ENCODE data around the gene LGR5. TPM values are rescaled to one million over a fixed set of nuclear protein-coding genes. Genes with fewer than 3 reads are reported as not detected.
"Not testable (repeated sequence)": the region's sequence is repeated elsewhere in the genome, so short reads cannot be mapped to it uniquely, and the experiment has no call there.

LGR5 gene
- total RNA-seq, 1 donor from 2014 or later = not detected

DNA sequence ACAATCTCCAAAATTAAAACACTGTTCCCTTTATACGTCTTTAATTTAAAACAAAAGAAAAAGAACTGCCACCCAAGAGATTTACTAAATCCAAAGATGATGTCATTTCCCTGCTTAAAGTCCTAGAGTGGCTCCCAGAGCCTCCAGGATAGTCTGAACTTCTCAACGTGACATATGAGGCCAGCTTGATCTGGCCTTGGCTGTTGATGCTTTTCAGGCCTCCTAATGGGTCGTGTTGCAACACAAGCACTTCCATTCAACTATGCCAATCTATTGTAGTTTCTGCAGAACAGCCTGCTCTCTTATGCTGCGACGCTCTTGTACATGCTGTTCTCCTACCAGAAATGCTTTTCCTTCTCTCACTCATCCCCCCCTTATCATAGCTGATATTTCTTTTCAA, 35.7 kb downstream of the LGR5 start:
- H3K27me3 ChIP-seq (ENCODE audit: low read depth) = no peaks in the 10 kb centered on the region
- peak; percentile 21 for DNase-seq
- no peaks in the 10 kb centered on the region for H3K9me3 ChIP-seq (replicated peaks)
- no peaks in the 10 kb centered on the region for H3K36me3 ChIP-seq
- no peaks in the 10 kb centered on the region for H3K4me1 ChIP-seq
- intact Hi-C loops (cut with micrococcal nuclease) = no loop called here
- no peak overlapping the region for H3K4me3 ChIP-seq
- H3K27ac ChIP-seq (replicated peaks) = peak overlapping the region; percentile 44
- TF ChIP-seq, protein P1, sequence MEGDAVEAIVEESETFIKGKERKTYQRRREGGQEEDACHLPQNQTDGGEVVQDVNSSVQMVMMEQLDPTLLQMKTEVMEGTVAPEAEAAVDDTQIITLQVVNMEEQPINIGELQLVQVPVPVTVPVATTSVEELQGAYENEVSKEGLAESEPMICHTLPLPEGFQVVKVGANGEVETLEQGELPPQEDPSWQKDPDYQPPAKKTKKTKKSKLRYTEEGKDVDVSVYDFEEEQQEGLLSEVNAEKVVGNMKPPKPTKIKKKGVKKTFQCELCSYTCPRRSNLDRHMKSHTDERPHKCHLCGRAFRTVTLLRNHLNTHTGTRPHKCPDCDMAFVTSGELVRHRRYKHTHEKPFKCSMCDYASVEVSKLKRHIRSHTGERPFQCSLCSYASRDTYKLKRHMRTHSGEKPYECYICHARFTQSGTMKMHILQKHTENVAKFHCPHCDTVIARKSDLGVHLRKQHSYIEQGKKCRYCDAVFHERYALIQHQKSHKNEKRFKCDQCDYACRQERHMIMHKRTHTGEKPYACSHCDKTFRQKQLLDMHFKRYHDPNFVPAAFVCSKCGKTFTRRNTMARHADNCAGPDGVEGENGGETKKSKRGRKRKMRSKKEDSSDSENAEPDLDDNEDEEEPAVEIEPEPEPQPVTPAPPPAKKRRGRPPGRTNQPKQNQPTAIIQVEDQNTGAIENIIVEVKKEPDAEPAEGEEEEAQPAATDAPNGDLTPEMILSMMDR (IDR thresholded peaks at IDR 0.05; ENCODE audit: borderline replicate concordance) = no peak

DNA sequence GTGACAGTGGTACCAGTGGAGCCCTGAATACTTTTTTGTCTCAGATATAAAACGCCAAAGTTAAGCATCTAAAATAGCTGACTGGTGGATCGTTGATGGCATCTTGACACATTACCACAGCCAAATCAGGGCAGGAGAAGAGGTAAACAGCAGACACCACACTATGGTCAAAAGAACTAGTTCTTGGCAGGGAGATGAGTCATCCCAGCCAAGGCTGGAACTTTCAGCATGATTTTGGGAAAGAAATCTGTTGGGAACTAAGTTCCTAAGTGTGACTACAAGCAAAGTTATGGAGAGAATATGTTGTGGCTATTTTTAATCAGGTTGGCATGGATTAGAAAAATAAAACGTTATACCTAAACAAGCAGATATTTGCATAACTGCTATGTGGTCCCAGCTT, 36.9 kb downstream of the LGR5 start:
- DNase-seq = no peak
- TF ChIP-seq, protein P1 (IDR thresholded peaks at IDR 0.05; ENCODE audit: borderline replicate concordance) = no peak
- intact Hi-C loops (cut with micrococcal nuclease) = no loop called here
- no peaks in the 10 kb centered on the region for H3K9me3 ChIP-seq (replicated peaks)
- no peaks in the 10 kb centered on the region for H3K4me1 ChIP-seq
- H3K4me3 ChIP-seq = no peak overlapping the region
- H3K36me3 ChIP-seq = no peaks in the 10 kb centered on the region
- H3K27ac ChIP-seq (replicated peaks) = peak overlapping the region; percentile 14
- no peaks in the 10 kb centered on the region for H3K27me3 ChIP-seq (ENCODE audit: low read depth)

GRCh38 chr12:71477609-71478008, 38.0 kb downstream of the LGR5 start:
- intact Hi-C loops (cut with micrococcal nuclease) = no loop called here
- Histone ChIP-seq H3K9me3 (replicated peaks) (peaks cover 4% of the 10 kb centered on the region), H3K27me3 (ENCODE audit: low read depth) (no peaks in the 10 kb centered on the region), H3K27ac (replicated peaks) (no peak overlapping the region), H3K4me1 (no peaks in the 10 kb centered on the region), H3K36me3 (no peaks in the 10 kb centered on the region), H3K4me3 (no peak overlapping the region)
- TF ChIP-seq, protein P1 (IDR thresholded peaks at IDR 0.05; ENCODE audit: borderline replicate concordance) = no peak
- no peak for DNase-seq

DNA sequence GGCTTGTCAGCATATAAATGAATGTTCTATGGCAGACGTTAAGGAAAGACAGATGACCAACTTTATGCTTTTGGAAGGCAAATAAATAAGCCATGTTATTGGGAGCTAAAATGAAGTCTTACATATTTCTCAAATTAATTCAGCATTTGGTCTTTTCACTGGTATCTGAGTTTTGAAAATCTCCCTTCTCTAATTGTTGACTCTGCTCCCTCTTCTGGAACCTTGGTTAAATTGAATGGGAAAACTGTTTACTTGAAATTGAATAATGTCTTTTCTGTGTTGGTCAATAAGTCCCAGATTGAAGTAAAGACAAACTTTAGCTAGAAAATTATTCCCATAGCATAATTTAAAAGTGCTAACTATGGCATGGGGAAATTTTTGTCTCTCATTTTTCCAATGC, 38.7 kb downstream of the LGR5 start:
- TF ChIP-seq, protein P1 (IDR thresholded peaks at IDR 0.05; ENCODE audit: borderline replicate concordance) = no peak
- intact Hi-C loops (cut with micrococcal nuclease) = no loop called here
- H3K27me3 ChIP-seq (ENCODE audit: low read depth) = no peaks in the 10 kb centered on the region
- H3K4me1 ChIP-seq = no peaks in the 10 kb centered on the region
- H3K36me3 ChIP-seq = no peaks in the 10 kb centered on the region
- H3K4me3 ChIP-seq = no peak overlapping the region
- H3K27ac ChIP-seq (replicated peaks) = no peak overlapping the region
- H3K9me3 ChIP-seq (replicated peaks) = peaks cover 4% of the 10 kb centered on the region
- DNase-seq = no peak

GRCh38 chr12:71484272-71484905, 44.8 kb downstream of the LGR5 start:
- H3K4me3 ChIP-seq = no peak overlapping the region
- TF ChIP-seq, protein P1 (IDR thresholded peaks at IDR 0.05; ENCODE audit: borderline replicate concordance) = no peak

GRCh38 chr12:71490844-71491243, 51.2 kb downstream of the LGR5 start:
- H3K9me3 ChIP-seq (replicated peaks) = peaks cover 19% of the 10 kb centered on the region
- H3K27ac ChIP-seq (replicated peaks); H3K27me3 ChIP-seq (ENCODE audit: low read depth); DNase-seq; H3K36me3 ChIP-seq; H3K4me3 ChIP-seq; H3K4me1 ChIP-seq; intact Hi-C loops (cut with micrococcal nuclease): not testable (repeated sequence)

More at GRCh38 chr12:71484272-71484905, 44.8 kb downstream of the LGR5 start:
- Histone ChIP-seq H3K9me3 (replicated peaks) (peaks cover 4% of the 10 kb centered on the region), H3K27me3 (ENCODE audit: low read depth) (no peaks in the 10 kb centered on the region), H3K27ac (replicated peaks) (no peak overlapping the region), H3K4me1 (no peaks in the 10 kb centered on the region), H3K36me3 (no peaks in the 10 kb centered on the region)
- DNase-seq = no peak
- intact Hi-C loops (cut with micrococcal nuclease) = no loop called here
